ENCODE data around the gene STK24.
A peak's percentile ranks its signal among the peaks of the same experiment; 100 is the strongest.

STK24 gene

GRCh38 chr13:98467263-98467985, 109.5 kb downstream of the STK24 start:
- DNase-seq (ENCODE audit: low spot score) = no peak
- Histone ChIP-seq H4K8ac (ENCODE audit: low read depth, low read length) (no peak overlapping the region), H3K14ac (ENCODE audit: low read length) (no peak overlapping the region), H3K27me3 (ENCODE audit: control insufficient read depth in 3 of 3, insufficient read depth in 3 of 3, low read depth in 1 of 3, low read length in 3 of 3) (no peaks in the 10 kb centered on the region), H3K4me1 (ENCODE audit: control insufficient read depth in 2 of 2, insufficient read depth in 1 of 2, low read depth in 1 of 2, low read length in 2 of 2) (peaks cover 0 to 4% of the 10 kb centered on the region in 2 donors), H2BK5ac (ENCODE audit: low read length) (no peak overlapping the region), H3K36me3 (replicated peaks in 1 of 2; ENCODE audit: control insufficient read depth in 2 of 2, insufficient read depth in 2 of 2, low read length in 2 of 2) (peaks cover 32 to 88% of the 10 kb centered on the region in 2 donors), H3K4me2 (ENCODE audit: insufficient read depth, low read length, poor library complexity, severe bottlenecking) (no peak overlapping the region), H3K27ac (replicated peaks; ENCODE audit: low read length) (no peak overlapping the region), H3K9me3 (replicated peaks in 1 of 2; ENCODE audit: control insufficient read depth in 2 of 2, insufficient read depth in 1 of 2, low read depth in 1 of 2, low read length in 2 of 2) (no peaks in the 10 kb centered on the region), H3K4me3 (ENCODE audit: low read length in 2 of 2) (no peak overlapping the region), H2AFZ (ENCODE audit: low read length) (no peak overlapping the region), H2BK120ac (ENCODE audit: low read depth, low read length) (no peak overlapping the region), H3K23ac (ENCODE audit: low read depth, low read length, poor library complexity) (no peak overlapping the region), H2AK5ac (ENCODE audit: low read depth, low read length) (no peak overlapping the region), H3K18ac (ENCODE audit: low read length) (no peak overlapping the region), H3K79me1 (ENCODE audit: low read depth, low read length) (peaks cover 9% of the 10 kb centered on the region), H2BK15ac (ENCODE audit: low read length) (no peak overlapping the region), H4K91ac (ENCODE audit: low read depth, low read length, poor library complexity) (no peak overlapping the region), H3K4ac (ENCODE audit: low read length) (no peak overlapping the region), H3K9ac (ENCODE audit: low read depth, low read length, poor library complexity) (no peak overlapping the region), H2BK12ac (ENCODE audit: low read length) (no peak overlapping the region)
- WGBS, 2 donors (ENCODE audit: extremely low coverage in 2 of 2, insufficient read length in 2 of 2, insufficient replicate concordance in 1 of 2) = no CpG with 5 or more reads among the region's 13 CpGs

- H3K4ac ChIP-seq (ENCODE audit: low read length) = no peak overlapping the region
- no peak overlapping the region for H3K9ac ChIP-seq (ENCODE audit: low read depth, low read length, poor library complexity)
- peaks cover 30 to 88% of the 10 kb centered on the region in 2 donors for H3K36me3 ChIP-seq (replicated peaks in 1 of 2; ENCODE audit: control insufficient read depth in 2 of 2, insufficient read depth in 2 of 2, low read length in 2 of 2)
- no peak overlapping the region for H4K8ac ChIP-seq (ENCODE audit: low read depth, low read length)
- H2BK5ac ChIP-seq (ENCODE audit: low read length) = no peak overlapping the region
- no peak overlapping the region for H3K23ac ChIP-seq (ENCODE audit: low read depth, low read length, poor library complexity)
- H2AK5ac ChIP-seq (ENCODE audit: low read depth, low read length) = no peak overlapping the region
- H2AFZ ChIP-seq (ENCODE audit: low read length) = no peak overlapping the region
- H2BK120ac ChIP-seq (ENCODE audit: low read depth, low read length) = no peak overlapping the region
- H3K9me3 ChIP-seq (replicated peaks in 1 of 2; ENCODE audit: control insufficient read depth in 2 of 2, insufficient read depth in 1 of 2, low read depth in 1 of 2, low read length in 2 of 2) = no peaks in the 10 kb centered on the region
- DNase-seq (ENCODE audit: low spot score) = no peak
- H3K4me2 ChIP-seq (ENCODE audit: insufficient read depth, low read length, poor library complexity, severe bottlenecking) = no peak overlapping the region
- H3K27me3 ChIP-seq (ENCODE audit: control insufficient read depth in 3 of 3, insufficient read depth in 3 of 3, low read depth in 1 of 3, low read length in 3 of 3) = no peaks in the 10 kb centered on the region
- no peak overlapping the region for H3K14ac ChIP-seq (ENCODE audit: low read length)
- H2BK12ac ChIP-seq (ENCODE audit: low read length) = no peak overlapping the region
- no peak overlapping the region for H2BK15ac ChIP-seq (ENCODE audit: low read length)
- H3K4me1 ChIP-seq (ENCODE audit: control insufficient read depth in 2 of 2, insufficient read depth in 1 of 2, low read depth in 1 of 2, low read length in 2 of 2) = peaks cover 0 to 6% of the 10 kb centered on the region in 2 donors
- no peak overlapping the region for H4K91ac ChIP-seq (ENCODE audit: low read depth, low read length, poor library complexity)
- no peak overlapping the region for H3K18ac ChIP-seq (ENCODE audit: low read length)
- H3K4me3 ChIP-seq (ENCODE audit: low read length in 2 of 2) = no peak overlapping the region
- H3K27ac ChIP-seq (replicated peaks; ENCODE audit: low read length) = no peak overlapping the region
- H3K79me1 ChIP-seq (ENCODE audit: low read depth, low read length) = peaks cover 10% of the 10 kb centered on the region
- no CpG with 5 or more reads among the region's 11 CpGs for WGBS, 2 donors (ENCODE audit: extremely low coverage in 2 of 2, insufficient read length in 2 of 2, insufficient replicate concordance in 1 of 2)
Measured at GRCh38 chr13:98466634-98467236, 110.2 kb downstream of the STK24 start.

- Histone ChIP-seq H3K36me3 (replicated peaks in 1 of 2; ENCODE audit: control insufficient read depth in 2 of 2, insufficient read depth in 2 of 2, low read length in 2 of 2) (peaks cover 32 to 94% of the 10 kb centered on the region in 2 donors), H3K4me2 (ENCODE audit: insufficient read depth, low read length, poor library complexity, severe bottlenecking) (no peak overlapping the region), H3K23ac (ENCODE audit: low read depth, low read length, poor library complexity) (no peak overlapping the region), H3K79me1 (ENCODE audit: low read depth, low read length) (peaks cover 10% of the 10 kb centered on the region), H3K18ac (ENCODE audit: low read length) (no peak overlapping the region), H3K9ac (ENCODE audit: low read depth, low read length, poor library complexity) (no peak overlapping the region), H3K27ac (replicated peaks; ENCODE audit: low read length) (no peak overlapping the region), H2BK15ac (ENCODE audit: low read length) (no peak overlapping the region), H2AK5ac (ENCODE audit: low read depth, low read length) (no peak overlapping the region), H3K9me3 (replicated peaks in 1 of 2; ENCODE audit: control insufficient read depth in 2 of 2, insufficient read depth in 1 of 2, low read depth in 1 of 2, low read length in 2 of 2) (no peaks in the 10 kb centered on the region), H3K4me1 (ENCODE audit: control insufficient read depth in 2 of 2, insufficient read depth in 1 of 2, low read depth in 1 of 2, low read length in 2 of 2) (peaks cover 0 to 6% of the 10 kb centered on the region in 2 donors), H4K91ac (ENCODE audit: low read depth, low read length, poor library complexity) (no peak overlapping the region), H3K14ac (ENCODE audit: low read length) (no peak overlapping the region), H4K8ac (ENCODE audit: low read depth, low read length) (no peak overlapping the region), H2BK120ac (ENCODE audit: low read depth, low read length) (no peak overlapping the region), H2AFZ (ENCODE audit: low read length) (no peak overlapping the region), H3K4me3 (ENCODE audit: low read length in 2 of 2) (no peak overlapping the region), H2BK12ac (ENCODE audit: low read length) (no peak overlapping the region), H2BK5ac (ENCODE audit: low read length) (no peak overlapping the region), H3K27me3 (ENCODE audit: control insufficient read depth in 3 of 3, insufficient read depth in 3 of 3, low read depth in 1 of 3, low read length in 3 of 3) (no peaks in the 10 kb centered on the region), H3K4ac (ENCODE audit: low read length) (no peak overlapping the region)
- no peak for DNase-seq (ENCODE audit: low spot score)
- no CpG with 5 or more reads among the region's 8 CpGs for whole genome bisulfite sequencing, 2 donors (ENCODE audit: extremely low coverage in 2 of 2, insufficient read length in 2 of 2, insufficient replicate concordance in 1 of 2)
Measured at GRCh38 chr13:98462946-98463345, 114.0 kb downstream of the STK24 start.

GRCh38 chr13:98462241-98462882, 114.5 kb downstream of the STK24 start:
- Histone ChIP-seq H3K4me3 (ENCODE audit: low read length in 2 of 2) (no peak overlapping the region), H3K4ac (ENCODE audit: low read length) (no peak overlapping the region), H2BK120ac (ENCODE audit: low read depth, low read length) (no peak overlapping the region), H2AK5ac (ENCODE audit: low read depth, low read length) (no peak overlapping the region), H3K36me3 (replicated peaks in 1 of 2; ENCODE audit: control insufficient read depth in 2 of 2, insufficient read depth in 2 of 2, low read length in 2 of 2) (peaks cover 31 to 92% of the 10 kb centered on the region in 2 donors), H3K27ac (replicated peaks; ENCODE audit: low read length) (no peak overlapping the region), H3K27me3 (ENCODE audit: control insufficient read depth in 3 of 3, insufficient read depth in 3 of 3, low read depth in 1 of 3, low read length in 3 of 3) (no peaks in the 10 kb centered on the region), H3K9ac (ENCODE audit: low read depth, low read length, poor library complexity) (peak overlapping the region; percentile 1), H3K18ac (ENCODE audit: low read length) (peak overlapping the region; percentile 58), H3K23ac (ENCODE audit: low read depth, low read length, poor library complexity) (no peak overlapping the region), H2BK5ac (ENCODE audit: low read length) (no peak overlapping the region), H2AFZ (ENCODE audit: low read length) (no peak overlapping the region), H4K8ac (ENCODE audit: low read depth, low read length) (no peak overlapping the region), H3K14ac (ENCODE audit: low read length) (no peak overlapping the region), H2BK15ac (ENCODE audit: low read length) (no peak overlapping the region), H3K9me3 (replicated peaks in 1 of 2; ENCODE audit: control insufficient read depth in 2 of 2, insufficient read depth in 1 of 2, low read depth in 1 of 2, low read length in 2 of 2) (no peaks in the 10 kb centered on the region), H3K79me1 (ENCODE audit: low read depth, low read length) (peaks cover 10% of the 10 kb centered on the region), H3K4me2 (ENCODE audit: insufficient read depth, low read length, poor library complexity, severe bottlenecking) (no peak overlapping the region), H2BK12ac (ENCODE audit: low read length) (no peak overlapping the region), H4K91ac (ENCODE audit: low read depth, low read length, poor library complexity) (no peak overlapping the region), H3K4me1 (ENCODE audit: control insufficient read depth in 2 of 2, insufficient read depth in 1 of 2, low read depth in 1 of 2, low read length in 2 of 2) (peaks cover 0 to 6% of the 10 kb centered on the region in 2 donors)
- WGBS, 2 donors (ENCODE audit: extremely low coverage in 2 of 2, insufficient read length in 2 of 2, insufficient replicate concordance in 1 of 2) = no CpG with 5 or more reads among the region's 18 CpGs
- DNase-seq (ENCODE audit: low spot score) = no peak

Measured in neuronal stem cell (in vitro differentiated cells).